A549 (cell line): ENCODE measurements around the gene TMPRSS4. TPM values are rescaled to one million over a fixed set of nuclear protein-coding genes. Genes with fewer than 3 reads are reported as not detected.

Experiments used
- ATAC-seq, 2 experiments: fragments of 200-7000 bp in 1 of 2; fragments of >200 bp in 1 of 2; cut with Nextera tagmentation in 1 of 2; cut with Tn5 transposase in 1 of 2; 3 replicates each; pipeline versions ENCODE4 v1.8.0 to v1.9.1; 2018 to 2020; ENCODE audit warnings: mild to moderate bottlenecking in 1 of 2, moderate library complexity in 1 of 2
- CTCF ChIA-PET: fragments of 300-600 bp; sonication (Branson Sonifier 250); formaldehyde crosslinking; extraction: SDS; loops from one replicate; lab custom pipeline; 2021; ENCODE audit warnings: antibody characterized with exemption, inconsistent platforms; lab: Yijun Ruan, JAX
- POLR2A ChIA-PET: fragments of 350-600 bp; formaldehyde crosslinking; extraction: SDS; loops from one replicate; lab custom pipeline; 2021; ENCODE audit warnings: antibody characterized with exemption, inconsistent platforms; lab: Yijun Ruan, JAX
- DNase-seq, 2 experiments: peaks; one replicate each; pipeline versions ENCODE4 v3.0.0 to v3.0.0-alpha.2; 2011 to 2016; ENCODE audit warnings: low read depth in 1 of 2, low spot score in 1 of 2
- FAIRE-seq: peaks from 2 replicates; lab custom pipeline; 2011; peaks lifted over from hg19 to GRCh38; lab: Jason Lieb, UNC
- H3K27ac ChIP-seq, 2 experiments: fragments of >200 bp; sonication (Bioruptor Twin); formaldehyde crosslinking; 3 replicates each; pipeline ENCODE4 v1.5.1; 2016 to 2017
- H3K4me1 ChIP-seq: fragments of >200 bp; sonication (Bioruptor Twin); formaldehyde crosslinking; 3 replicates; pipeline ENCODE4 v1.6.1; 2016
- H3K4me2 ChIP-seq: fragments of >200 bp; sonication (Bioruptor Twin); formaldehyde crosslinking; 3 replicates; pipeline ENCODE4 v1.6.1; 2016
- H3K4me3 ChIP-seq: fragments of >200 bp; sonication (Bioruptor Twin); formaldehyde crosslinking; 3 replicates; pipeline ENCODE4 v1.5.1; 2016
- H3K9me3 ChIP-seq: fragments of >200 bp; sonication (Bioruptor Twin); formaldehyde crosslinking; 3 replicates; pipeline ENCODE4 v1.6.1; 2016
- BHLHE40 ChIP-seq: IDR thresholded peaks from 2 replicates; pipeline ENCODE4 v1.6.1; 2012; ENCODE audit warnings: low read depth, low read length, inconsistent platforms
- CBX2 ChIP-seq: fragments of 200-600 bp; sonication (generic); IDR thresholded peaks from 2 replicates; pipeline ENCODE4 v1.6.1; 2016; ENCODE audit warnings: low read depth, mild to moderate bottlenecking, borderline replicate concordance
- CEBPB ChIP-seq, 2 experiments: fragments of >200 bp in 1 of 2; sonication (Bioruptor Twin) in 1 of 2; formaldehyde crosslinking in 1 of 2; IDR thresholded peaks; 2 replicates each; pipeline ENCODE4 v1.6.1; 2012 to 2016
- CHD4 ChIP-seq: fragments of 200-600 bp; sonication (generic); IDR thresholded peaks from 2 replicates; pipeline ENCODE4 v1.6.1; 2016; ENCODE audit warnings: antibody characterized with exemption, mild to moderate bottlenecking, borderline replicate concordance
- EHMT2 ChIP-seq: fragments of 200-600 bp; sonication (generic); IDR thresholded peaks from 2 replicates; pipeline ENCODE4 v1.6.1; 2016; ENCODE audit warnings: antibody characterized with exemption, low read depth, mild to moderate bottlenecking, moderate library complexity
- FOSB ChIP-seq: fragments of 250-450 bp; sonication (Bioruptor Pico); IDR thresholded peaks from 2 replicates; pipeline ENCODE4 v1.5.0; 2020; ENCODE audit warnings: mild to moderate bottlenecking, moderate library complexity
- HDAC2 ChIP-seq: fragments of 200-600 bp; sonication (generic); IDR thresholded peaks from 2 replicates; pipeline ENCODE4 v1.6.1; 2016
- HES2 ChIP-seq: fragments of >200 bp; sonication (Bioruptor Twin); formaldehyde crosslinking; IDR thresholded peaks from 2 replicates; pipeline ENCODE4 v1.6.1; 2016
- HEYL ChIP-seq: fragments of 250-450 bp; sonication (Bioruptor Pico); IDR thresholded peaks from 2 replicates; pipeline ENCODE4 v1.8.0; 2021; ENCODE audit warnings: mild to moderate bottlenecking, moderate library complexity
- HOXA7 ChIP-seq: fragments of 250-450 bp; sonication (Bioruptor Pico); IDR thresholded peaks from 2 replicates; pipeline ENCODE4 v1.5.0; 2020; ENCODE audit warnings: mild to moderate bottlenecking, moderate library complexity
- HOXB5 ChIP-seq: fragments of 250-450 bp; sonication (Bioruptor Pico); IDR thresholded peaks from 2 replicates; pipeline ENCODE4 v1.5.0; 2020; ENCODE audit warnings: mild to moderate bottlenecking, moderate library complexity
- JUNB ChIP-seq: fragments of >200 bp; sonication (Bioruptor Twin); formaldehyde crosslinking; IDR thresholded peaks from 2 replicates; pipeline ENCODE4 v1.6.1; 2016
- KDM1A ChIP-seq: fragments of 200-600 bp; sonication (generic); IDR thresholded peaks from 2 replicates; pipeline ENCODE4 v1.6.1; 2016; ENCODE audit warnings: low read depth, mild to moderate bottlenecking
- MAFK ChIP-seq: fragments of 450-650 bp; IDR thresholded peaks from 2 replicates; pipeline ENCODE4 v1.6.1; 2014; ENCODE audit not compliant: partially characterized antibody
- MAX ChIP-seq: IDR thresholded peaks from 2 replicates; pipeline ENCODE4 v1.6.1; 2012
- MAZ ChIP-seq: fragments of 150-350 bp; IDR thresholded peaks from 2 replicates; pipeline ENCODE4 v1.6.1; 2014; ENCODE audit warnings: antibody characterized with exemption, low read depth, low read length, borderline replicate concordance
- MYC ChIP-seq: IDR thresholded peaks from 2 replicates; pipeline ENCODE4 v1.6.1; 2012; ENCODE audit warnings: mild to moderate bottlenecking, inconsistent platforms, low read length, improper control_type of control experiment, borderline replicate concordance
- NR3C1 ChIP-seq: fragments of >200 bp; sonication (Bioruptor Twin); formaldehyde crosslinking; IDR thresholded peaks from 3 replicates; pipeline ENCODE4 v1.6.1; 2017
- POLR2A ChIP-seq: IDR thresholded peaks from 2 replicates; pipeline ENCODE4 v1.6.1; 2012; ENCODE audit warnings: mild to moderate bottlenecking, low read length
- RAD21 ChIP-seq, 2 experiments: fragments of >200 bp in 1 of 2; sonication (Bioruptor Twin) in 1 of 2; formaldehyde crosslinking in 1 of 2; IDR thresholded peaks in 1 of 2; conservative IDR thresholded peaks in 1 of 2; 2 replicates in 1 of 2; 3 replicates in 1 of 2; pipeline ENCODE4 v1.6.1; 2012 to 2018; ENCODE audit warnings: inconsistent platforms in 1 of 2
- RCOR1 ChIP-seq: fragments of 150-350 bp; IDR thresholded peaks from 2 replicates; pipeline ENCODE4 v1.6.1; 2014; ENCODE audit warnings: antibody characterized with exemption, low read length, low read depth
- SMC3 ChIP-seq: fragments of >200 bp; sonication (Bioruptor Twin); formaldehyde crosslinking; IDR thresholded peaks from 3 replicates; pipeline ENCODE4 v1.6.1; 2018; ENCODE audit warnings: inconsistent platforms
- SREBF2 ChIP-seq: fragments of 450-650 bp; IDR thresholded peaks from 2 replicates; pipeline ENCODE4 v1.6.1; 2014; ENCODE audit warnings: mild to moderate bottlenecking, moderate library complexity
- ZFP36 ChIP-seq: fragments of 450-650 bp; IDR thresholded peaks from 2 replicates; pipeline ENCODE4 v1.6.1; 2014; ENCODE audit warnings: borderline replicate concordance; ENCODE audit not compliant: partially characterized antibody
- ZSCAN20 ChIP-seq: fragments of 250-450 bp; sonication (Bioruptor Pico); IDR thresholded peaks from 2 replicates; pipeline ENCODE4 v1.8.0; 2022; ENCODE audit warnings: mild to moderate bottlenecking, moderate library complexity
- WGBS: methylation state at CpG from one replicate; pipeline ENCODE4 v1.1.6; 2017; ENCODE audit errors: missing lambda C conversion rate; 5-methylcytosine and 5-hydroxymethylcytosine counted together
- polyA plus RNA-seq, 4 experiments: library from polyadenylated mRNA; depleted of rRNA in 3 of 4; stranded (reverse); fragments of >200 nt; fragmentation: RNase III in 1 of 4; extraction: RNeasy Plus Mini Kit Qiagen cat#74134 plus additional on column Dnase treatment in 1 of 4; gene quantifications; 2 replicates in 3 of 4; 3 replicates in 1 of 4; pipeline ENCODE4 v1.2.3, GENCODE V29; 2011 to 2017
- TF ChIP-seq, protein P1 (sequence below): IDR thresholded peaks from 2 replicates; pipeline ENCODE4 v1.6.1; 2012

The TMPRSS4 gene
- polyA plus RNA-seq, 2 of the 4 experiments (the other 2 are of a cell fraction): not detected

DNA sequence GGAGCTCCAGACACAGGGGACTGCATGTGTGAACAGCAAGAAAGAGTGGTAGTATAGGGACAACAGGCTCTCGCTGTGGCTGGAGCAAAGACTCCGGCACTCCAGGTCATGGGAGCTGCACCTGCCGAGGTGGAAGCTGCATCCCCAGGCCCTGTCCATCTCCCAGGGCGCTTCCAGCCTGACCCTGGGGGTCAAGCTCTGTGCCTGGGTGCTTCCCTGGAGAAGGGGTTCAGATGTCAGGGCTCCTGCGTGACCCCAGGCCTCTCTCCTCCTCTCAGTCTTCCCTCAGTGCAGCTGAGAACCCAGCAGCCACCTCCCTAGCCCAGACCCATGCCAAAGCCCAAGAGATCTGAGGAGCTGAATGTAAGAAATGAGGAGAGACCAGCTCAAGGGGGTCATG is 3.4 kb downstream of the TMPRSS4 start:
- H3K4me3 ChIP-seq: no peak overlapping the region
- POLR2A ChIA-PET: no interaction called here
- H3K27ac ChIP-seq: no peak overlapping the region
- CTCF ChIA-PET: interaction anchor here (0.7 to 1.8 kb wide), 5 partner anchors 9 to 133 kb away, joined by 3 to 4 read pairs (median 3); no protein-coding TSS in a partner anchor
- H3K9me3 ChIP-seq: no peaks in the 10 kb centered on the region
- no peaks in the 10 kb centered on the region for H3K4me1 ChIP-seq
- no peak for FAIRE-seq
- no peak for ATAC-seq
- 39% methylated on average over 5 of the region's 5 CpGs for WGBS
- TF ChIP-seq HDAC2 (no peak), MAFK (no peak), SMC3 (no peak), CBX2 (no peak), HEYL (CRISPR knock-in tag) (no peak), MAZ (no peak), RAD21 (conservative IDR thresholded peaks at IDR 0.05 in 1 of 2, IDR thresholded peaks at IDR 0.05 in 1 of 2) (no peak), HES2 (no peak), RCOR1 (no peak), CEBPB (IDR thresholded peaks at IDR 0.05) (no peak), EHMT2 (no peak), SREBF2 (no peak), ZSCAN20 (no peak), KDM1A (no peak)
- TF ChIP-seq, all 56 proteins: peak for 0
- H3K4me2 ChIP-seq: no peak overlapping the region
- DNase-seq: no peak

DNA sequence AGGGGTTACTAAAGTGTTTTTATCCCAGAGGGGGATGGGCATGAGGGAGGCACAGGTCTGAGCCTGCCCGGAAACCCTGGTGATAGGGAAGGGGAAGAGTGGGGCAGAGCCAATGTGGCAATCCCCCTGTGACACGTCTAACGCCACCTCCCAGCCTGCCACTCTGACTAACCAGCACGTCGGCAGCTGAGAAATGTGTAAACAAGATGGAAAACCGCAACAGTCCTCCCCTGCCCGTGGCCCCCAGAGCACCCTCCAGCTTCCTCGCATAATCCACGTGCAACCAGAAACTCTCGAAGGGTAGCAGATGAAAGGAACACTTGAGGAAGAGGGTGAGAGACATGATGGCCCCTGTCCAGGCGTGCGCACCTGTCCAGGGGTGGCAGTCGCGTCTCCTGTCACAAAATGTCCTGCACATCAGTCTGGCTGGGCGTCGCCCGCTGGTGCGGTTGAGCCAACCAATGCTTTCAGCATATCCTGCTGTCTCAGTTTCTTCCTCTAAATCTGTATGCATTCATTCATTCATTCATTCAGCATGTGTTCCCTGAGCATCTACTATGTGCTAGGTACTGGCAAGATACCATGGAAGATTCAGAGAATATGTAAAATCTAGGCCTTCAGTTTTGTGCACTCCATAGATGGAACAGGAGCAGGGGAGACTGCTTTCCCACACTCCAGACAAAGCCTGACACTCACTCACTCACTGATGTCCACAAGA is 4.5 kb downstream of the TMPRSS4 start:
- CTCF ChIA-PET: interaction anchor here (1.1 kb wide), 1 partner anchor 134 kb away, joined by 3 read pairs; no protein-coding TSS in a partner anchor

More for the DNA sequence above, 4.5 kb downstream of the TMPRSS4 start:
- Histone ChIP-seq H3K27ac (no peak overlapping the region), H3K4me1 (no peaks in the 10 kb centered on the region), H3K9me3 (no peaks in the 10 kb centered on the region), H3K4me3 (no peak overlapping the region), H3K4me2 (no peak overlapping the region)
- ATAC-seq (no peak), DNase-seq (no peak), FAIRE-seq (no peak)
- WGBS: 40% methylated on average over 18 of the region's 18 CpGs
- POLR2A ChIA-PET: no interaction called here
- TF ChIP-seq, protein P1, sequence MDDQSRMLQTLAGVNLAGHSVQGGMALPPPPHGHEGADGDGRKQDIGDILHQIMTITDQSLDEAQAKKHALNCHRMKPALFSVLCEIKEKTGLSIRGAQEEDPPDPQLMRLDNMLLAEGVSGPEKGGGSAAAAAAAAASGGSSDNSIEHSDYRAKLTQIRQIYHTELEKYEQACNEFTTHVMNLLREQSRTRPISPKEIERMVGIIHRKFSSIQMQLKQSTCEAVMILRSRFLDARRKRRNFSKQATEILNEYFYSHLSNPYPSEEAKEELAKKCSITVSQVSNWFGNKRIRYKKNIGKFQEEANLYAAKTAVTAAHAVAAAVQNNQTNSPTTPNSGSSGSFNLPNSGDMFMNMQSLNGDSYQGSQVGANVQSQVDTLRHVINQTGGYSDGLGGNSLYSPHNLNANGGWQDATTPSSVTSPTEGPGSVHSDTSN: no peak
- TF ChIP-seq MYC (no peak), MAX (no peak), JUNB (no peak), ZFP36 (no peak), HOXA7 (no peak), HOXB5 (no peak), RCOR1 (no peak), CEBPB (IDR thresholded peaks at IDR 0.05) (no peak), SMC3 (no peak), HDAC2 (no peak), FOSB (no peak), POLR2A (no peak), MAZ (no peak), NR3C1 (no peak), BHLHE40 (no peak), EHMT2 (no peak), CHD4 (no peak)
